Subcutaneous abdominal adipose tissue (tissue), 5 donors: Measurements from ENCODE around the gene ATXN1.

Experiments
- H3K27ac ChIP-seq: one replicate; pipeline ENCODE4 v1.7.0; 2013; ENCODE audit warnings: low read depth, mild to moderate bottlenecking, inconsistent platforms, low read length, moderate library complexity
- H3K27me3 ChIP-seq, 5 donors: one replicate each; pipeline ENCODE4 v1.7.0; 2013; ENCODE audit warnings: low read length in 5 of 5, inconsistent platforms in 1 of 5; ENCODE audit not compliant: control insufficient read depth in 5 of 5, insufficient read depth in 4 of 5
- H3K36me3 ChIP-seq, 5 donors: one replicate each; pipeline ENCODE4 v1.7.0; 2013; ENCODE audit warnings: low read length in 5 of 5; ENCODE audit not compliant: control insufficient read depth in 5 of 5, insufficient read depth in 5 of 5
- H3K4me1 ChIP-seq, 5 donors: one replicate each; pipeline ENCODE4 v1.7.0; 2013; ENCODE audit warnings: low read length in 5 of 5, mild to moderate bottlenecking in 3 of 5, moderate library complexity in 1 of 5; ENCODE audit not compliant: control insufficient read depth in 5 of 5, insufficient read depth in 5 of 5
- H3K4me3 ChIP-seq, 5 donors: one replicate each; pipeline ENCODE4 v1.7.0; 2013; ENCODE audit warnings: low read length in 5 of 5, low read depth in 1 of 5
- H3K9ac ChIP-seq, 5 donors: one replicate each; pipeline ENCODE4 v1.7.0; 2013; ENCODE audit warnings: low read length in 5 of 5, mild to moderate bottlenecking in 4 of 5, moderate library complexity in 3 of 5
- H3K9me3 ChIP-seq, 5 donors: one replicate each; pipeline ENCODE4 v1.7.0; 2013; ENCODE audit warnings: low read length in 5 of 5; ENCODE audit not compliant: control insufficient read depth in 5 of 5
- donor health status: healthy.
- donor health status: healthy.
- donor health status: healthy.
- donor health status: healthy.
- donor health status: healthy.

Gene ATXN1

GRCh38 chr6:16359563-16359962 lies 401.7 kb downstream of the ATXN1 start:
- peaks cover 0 to 4% (median 0%) of the 10 kb centered on the region in 5 donors for H3K36me3 ChIP-seq
- no peak overlapping the region for H3K27ac ChIP-seq
- no peaks in the 10 kb centered on the region for H3K27me3 ChIP-seq
- H3K4me1 ChIP-seq = peaks cover 0 to 8% (median 0%) of the 10 kb centered on the region in 5 donors
- no peak overlapping the region for H3K4me3 ChIP-seq
- H3K9ac ChIP-seq = no peak overlapping the region
- no peaks in the 10 kb centered on the region for H3K9me3 ChIP-seq

GRCh38 chr6:16358531-16359138 lies 402.6 kb downstream of the ATXN1 start:
- Histone ChIP-seq H3K27ac (no peak overlapping the region), H3K9ac (no peak overlapping the region), H3K27me3 (no peaks in the 10 kb centered on the region), H3K36me3 (peaks cover 0 to 4% (median 0%) of the 10 kb centered on the region in 5 donors), H3K4me1 (peaks cover 0 to 8% (median 0%) of the 10 kb centered on the region in 5 donors), H3K4me3 (no peak overlapping the region), H3K9me3 (no peaks in the 10 kb centered on the region)

- Histone ChIP-seq H3K4me3 (no peak overlapping the region), H3K27ac (no peak overlapping the region), H3K9ac (no peak overlapping the region), H3K4me1 (peaks cover under 1 to 10% (median 3%) of the 10 kb centered on the region in 5 donors), H3K27me3 (no peaks in the 10 kb centered on the region), H3K36me3 (no peaks in the 10 kb centered on the region), H3K9me3 (no peaks in the 10 kb centered on the region)
These were observed 405.4 kb downstream of the ATXN1 start for GRCh38 chr6:16355699-16356446.

GRCh38 chr6:16355238-16355637 lies 406.0 kb downstream of the ATXN1 start:
- Histone ChIP-seq H3K27ac (no peak overlapping the region), H3K9ac (no peak overlapping the region), H3K4me3 (no peak overlapping the region), H3K36me3 (no peaks in the 10 kb centered on the region), H3K27me3 (no peaks in the 10 kb centered on the region), H3K9me3 (no peaks in the 10 kb centered on the region), H3K4me1 (peaks cover 0 to 10% (median 3%) of the 10 kb centered on the region in 5 donors)

DNA sequence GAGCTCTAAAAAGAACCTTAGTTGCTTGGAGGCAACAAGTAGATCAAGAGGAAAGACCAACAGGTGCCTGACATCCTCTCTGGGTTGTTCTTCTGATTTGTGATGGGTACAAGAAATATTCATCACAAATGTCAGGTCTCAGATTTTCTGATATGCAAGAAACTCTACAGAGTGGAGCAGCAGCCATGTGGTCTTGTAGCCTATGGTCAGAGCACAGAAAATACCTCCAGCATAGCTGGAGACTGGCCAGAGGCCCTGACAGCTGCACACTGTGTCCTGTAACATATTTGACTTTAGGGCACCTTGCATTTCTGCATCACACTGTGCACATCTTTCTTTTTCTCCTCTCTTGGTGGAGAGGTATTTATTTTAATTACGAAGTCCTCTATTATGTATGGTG lies 406.6 kb downstream of the ATXN1 start:
- H3K4me1 ChIP-seq = peaks cover 0 to 10% (median 3%) of the 10 kb centered on the region in 5 donors
- H3K9ac ChIP-seq = no peak overlapping the region
- H3K9me3 ChIP-seq = no peaks in the 10 kb centered on the region
- no peak overlapping the region for H3K27ac ChIP-seq
- no peak overlapping the region for H3K4me3 ChIP-seq
- no peaks in the 10 kb centered on the region for H3K36me3 ChIP-seq
- H3K27me3 ChIP-seq = no peaks in the 10 kb centered on the region

DNA sequence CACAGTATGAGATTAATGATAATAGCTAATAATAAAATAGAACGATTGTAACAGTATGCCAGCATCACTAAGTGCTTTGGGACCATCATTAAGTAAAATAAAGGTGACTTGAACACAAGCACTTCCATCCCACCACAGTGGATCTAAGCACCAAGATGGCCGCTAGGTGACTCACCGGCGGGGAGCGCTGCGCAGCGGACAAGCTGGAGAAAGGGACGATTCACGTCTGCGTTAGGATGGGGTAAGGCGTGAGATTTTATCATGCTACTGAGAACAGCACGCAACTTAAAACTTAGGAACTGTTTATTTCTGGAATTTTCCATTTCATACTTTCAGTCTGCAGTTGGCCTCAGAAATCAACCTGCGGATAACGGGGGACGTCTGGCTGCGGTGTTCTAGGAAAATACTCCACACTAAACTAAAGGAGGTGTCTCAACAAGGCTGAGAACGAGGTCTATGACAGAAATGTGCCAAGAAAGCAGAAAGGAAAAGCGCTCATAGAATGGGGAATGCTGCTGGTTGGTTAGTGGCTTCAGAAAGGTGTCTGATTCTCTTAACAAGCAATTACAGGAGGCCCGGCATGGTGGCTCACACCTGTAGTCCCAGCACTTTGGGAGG lies 408.3 kb downstream of the ATXN1 start:
- H3K4me3 ChIP-seq = no peak overlapping the region
- H3K27me3 ChIP-seq = no peaks in the 10 kb centered on the region
- H3K9ac ChIP-seq = no peak overlapping the region
- no peaks in the 10 kb centered on the region for H3K9me3 ChIP-seq
- no peaks in the 10 kb centered on the region for H3K36me3 ChIP-seq
- H3K4me1 ChIP-seq = peaks cover 0 to 10% (median 3%) of the 10 kb centered on the region in 5 donors
- H3K27ac ChIP-seq = no peak overlapping the region

DNA sequence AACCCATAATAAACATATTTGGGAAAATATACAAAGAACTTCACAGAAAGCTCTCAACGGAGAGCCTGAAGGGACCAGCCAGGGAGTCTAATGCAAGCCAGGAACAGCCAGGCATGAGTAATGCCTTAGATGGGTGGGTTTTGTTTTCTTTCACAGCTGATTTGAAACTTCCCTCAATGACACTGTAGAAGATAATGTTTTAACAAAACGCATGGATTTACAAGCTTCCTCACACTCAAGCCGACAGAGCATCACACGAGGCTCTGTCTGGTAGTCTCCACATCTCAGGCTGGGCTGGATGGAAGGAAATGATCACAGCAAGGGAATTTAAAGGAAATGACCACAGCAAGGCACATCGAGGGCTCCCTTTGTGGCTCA lies 409.0 kb downstream of the ATXN1 start:
- Histone ChIP-seq H3K27me3 (no peaks in the 10 kb centered on the region), H3K9ac (no peak overlapping the region), H3K36me3 (no peaks in the 10 kb centered on the region), H3K4me3 (no peak overlapping the region), H3K4me1 (peaks cover 0 to 10% (median 3%) of the 10 kb centered on the region in 5 donors), H3K27ac (no peak overlapping the region), H3K9me3 (no peaks in the 10 kb centered on the region)

DNA sequence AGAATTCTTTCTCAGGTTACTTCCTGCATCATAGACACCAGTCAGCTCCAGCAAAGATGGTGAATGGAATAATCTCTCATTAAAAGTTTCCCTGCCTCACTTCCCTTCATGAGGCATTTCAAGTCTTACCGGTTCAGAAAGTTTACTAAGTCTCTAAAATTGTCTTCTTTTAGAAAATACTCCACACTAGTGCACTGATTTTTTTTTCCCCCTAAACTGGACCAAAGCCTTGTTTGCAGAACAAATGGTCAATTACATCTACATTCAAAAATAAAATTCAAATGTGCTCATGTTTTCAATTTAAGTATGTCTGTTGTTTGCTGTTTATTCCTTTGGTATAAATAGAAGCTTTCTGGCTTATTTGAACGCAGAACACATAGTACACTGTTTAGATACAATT lies 411.7 kb downstream of the ATXN1 start:
- Histone ChIP-seq H3K4me1 (peaks cover 1 to 29% (median 14%) of the 10 kb centered on the region in 5 donors), H3K36me3 (no peaks in the 10 kb centered on the region), H3K9me3 (no peaks in the 10 kb centered on the region), H3K9ac (no peak overlapping the region), H3K27me3 (no peaks in the 10 kb centered on the region), H3K4me3 (no peak overlapping the region), H3K27ac (no peak overlapping the region)

- Histone ChIP-seq H3K4me1 (peaks cover 1 to 23% (median 15%) of the 10 kb centered on the region in 5 donors), H3K9ac (no peak overlapping the region), H3K9me3 (no peaks in the 10 kb centered on the region), H3K36me3 (no peaks in the 10 kb centered on the region), H3K4me3 (no peak overlapping the region), H3K27me3 (no peaks in the 10 kb centered on the region), H3K27ac (no peak overlapping the region)
These were observed 414.4 kb downstream of the ATXN1 start for GRCh38 chr6:16346831-16347230.
